Nephron progenitor cell (in vitro differentiated cells): ENCODE results near the gene ADCY3.

ENCODE experiments used
- DNase-seq: peaks from one replicate; pipeline ENCODE4 v3.0.0; 2021
- H3K27ac Mint-ChIP-seq: 2 replicates; pipeline ENCODE4 v1.8.0; 2021; ENCODE audit warnings: mild to moderate bottlenecking, moderate library complexity, mixed read lengths
- H3K27me3 Mint-ChIP-seq: 2 replicates; pipeline ENCODE4 v1.8.0; 2021; ENCODE audit warnings: mild to moderate bottlenecking, low read depth, mixed read lengths; ENCODE audit not compliant: poor library complexity
- H3K36me3 Mint-ChIP-seq: 2 replicates; pipeline ENCODE4 v1.8.0; 2021; ENCODE audit warnings: low read depth, mixed read lengths
- H3K4me1 Mint-ChIP-seq: 2 replicates; pipeline ENCODE4 v1.8.0; 2021; ENCODE audit warnings: mixed read lengths
- H3K4me3 Mint-ChIP-seq: 2 replicates; pipeline ENCODE4 v1.8.0; 2021; ENCODE audit warnings: mild to moderate bottlenecking, moderate library complexity, mixed read lengths
- H3K9me3 Mint-ChIP-seq: 2 replicates; pipeline ENCODE4 v1.8.0; 2021; ENCODE audit warnings: mild to moderate bottlenecking, moderate library complexity, mixed read lengths
- TF ChIP-seq, protein P1 (sequence below): fragments of 200-600 bp; sonication (generic); IDR thresholded peaks from 2 replicates; pipeline ENCODE4 v1.5.0; 2021; ENCODE audit warnings: antibody characterized with exemption

ADCY3 gene

GRCh38 chr2:24957221-24957620, 37.2 kb upstream of the ADCY3 start:
- DNase-seq, result no peak

GRCh38 chr2:24955921-24956320, 35.9 kb upstream of the ADCY3 start:
- peaks cover 94% of the 10 kb centered on the region for H3K36me3 Mint-ChIP-seq
- H3K9me3 Mint-ChIP-seq, result peaks cover 31% of the 10 kb centered on the region

More at GRCh38 chr2:24957221-24957620, 37.2 kb upstream of the ADCY3 start:
- Mint-ChIP-seq H3K4me1 (no peaks in the 10 kb centered on the region), H3K36me3 (peaks cover 93% of the 10 kb centered on the region), H3K27ac (no peak overlapping the region), H3K4me3 (no peak overlapping the region), H3K9me3 (peaks cover 31% of the 10 kb centered on the region), H3K27me3 (peaks cover 3% of the 10 kb centered on the region)
- TF ChIP-seq, protein P1, sequence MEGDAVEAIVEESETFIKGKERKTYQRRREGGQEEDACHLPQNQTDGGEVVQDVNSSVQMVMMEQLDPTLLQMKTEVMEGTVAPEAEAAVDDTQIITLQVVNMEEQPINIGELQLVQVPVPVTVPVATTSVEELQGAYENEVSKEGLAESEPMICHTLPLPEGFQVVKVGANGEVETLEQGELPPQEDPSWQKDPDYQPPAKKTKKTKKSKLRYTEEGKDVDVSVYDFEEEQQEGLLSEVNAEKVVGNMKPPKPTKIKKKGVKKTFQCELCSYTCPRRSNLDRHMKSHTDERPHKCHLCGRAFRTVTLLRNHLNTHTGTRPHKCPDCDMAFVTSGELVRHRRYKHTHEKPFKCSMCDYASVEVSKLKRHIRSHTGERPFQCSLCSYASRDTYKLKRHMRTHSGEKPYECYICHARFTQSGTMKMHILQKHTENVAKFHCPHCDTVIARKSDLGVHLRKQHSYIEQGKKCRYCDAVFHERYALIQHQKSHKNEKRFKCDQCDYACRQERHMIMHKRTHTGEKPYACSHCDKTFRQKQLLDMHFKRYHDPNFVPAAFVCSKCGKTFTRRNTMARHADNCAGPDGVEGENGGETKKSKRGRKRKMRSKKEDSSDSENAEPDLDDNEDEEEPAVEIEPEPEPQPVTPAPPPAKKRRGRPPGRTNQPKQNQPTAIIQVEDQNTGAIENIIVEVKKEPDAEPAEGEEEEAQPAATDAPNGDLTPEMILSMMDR, result no peak

GRCh38 chr2:24955232-24955631, 35.2 kb upstream of the ADCY3 start:
- Mint-ChIP-seq H3K4me3 (no peak overlapping the region), H3K4me1 (no peaks in the 10 kb centered on the region), H3K9me3 (peaks cover 31% of the 10 kb centered on the region), H3K27ac (no peak overlapping the region), H3K36me3 (peaks cover 90% of the 10 kb centered on the region), H3K27me3 (peaks cover 3% of the 10 kb centered on the region)
- DNase-seq, result no peak
- TF ChIP-seq, protein P1, result no peak

More at GRCh38 chr2:24955921-24956320, 35.9 kb upstream of the ADCY3 start:
- TF ChIP-seq, protein P1, result no peak
- H3K4me3 Mint-ChIP-seq, result no peak overlapping the region
- H3K4me1 Mint-ChIP-seq, result no peaks in the 10 kb centered on the region
- DNase-seq, result no peak
- H3K27ac Mint-ChIP-seq, result no peak overlapping the region
- peaks cover 3% of the 10 kb centered on the region for H3K27me3 Mint-ChIP-seq

GRCh38 chr2:24950102-24950501, 30.1 kb upstream of the ADCY3 start:
- no peak overlapping the region for H3K4me3 Mint-ChIP-seq
- H3K4me1 Mint-ChIP-seq, result peaks cover 16% of the 10 kb centered on the region
- H3K27me3 Mint-ChIP-seq, result no peaks in the 10 kb centered on the region
- no peak for DNase-seq
- H3K36me3 Mint-ChIP-seq, result peaks cover 65% of the 10 kb centered on the region
- TF ChIP-seq, protein P1, result no peak
- H3K9me3 Mint-ChIP-seq, result peaks cover 13% of the 10 kb centered on the region
- H3K27ac Mint-ChIP-seq, result peak overlapping the region; percentile 10

- peak overlapping the region; percentile 29 for H3K27ac Mint-ChIP-seq
- peaks cover 50% of the 10 kb centered on the region for H3K36me3 Mint-ChIP-seq
- peaks cover 16% of the 10 kb centered on the region for H3K4me1 Mint-ChIP-seq
- H3K9me3 Mint-ChIP-seq, result no peaks in the 10 kb centered on the region
- TF ChIP-seq, protein P1, result no peak
- no peak overlapping the region for H3K4me3 Mint-ChIP-seq
- no peaks in the 10 kb centered on the region for H3K27me3 Mint-ChIP-seq
- DNase-seq, result no peak
Observed at GRCh38 chr2:24948506-24948905, 28.5 kb upstream of the ADCY3 start.

GRCh38 chr2:24947561-24948157, 27.6 kb upstream of the ADCY3 start:
- H3K27me3 Mint-ChIP-seq, result no peaks in the 10 kb centered on the region
- peak overlapping the region; percentile 29 for H3K27ac Mint-ChIP-seq
- DNase-seq, result no peak
- peaks cover 46% of the 10 kb centered on the region for H3K36me3 Mint-ChIP-seq
- no peaks in the 10 kb centered on the region for H3K9me3 Mint-ChIP-seq
- no peak overlapping the region for H3K4me3 Mint-ChIP-seq
- H3K4me1 Mint-ChIP-seq, result peaks cover 16% of the 10 kb centered on the region
- TF ChIP-seq, protein P1, result no peak
